ENCODE data around the gene NDUFA8.

DNA sequence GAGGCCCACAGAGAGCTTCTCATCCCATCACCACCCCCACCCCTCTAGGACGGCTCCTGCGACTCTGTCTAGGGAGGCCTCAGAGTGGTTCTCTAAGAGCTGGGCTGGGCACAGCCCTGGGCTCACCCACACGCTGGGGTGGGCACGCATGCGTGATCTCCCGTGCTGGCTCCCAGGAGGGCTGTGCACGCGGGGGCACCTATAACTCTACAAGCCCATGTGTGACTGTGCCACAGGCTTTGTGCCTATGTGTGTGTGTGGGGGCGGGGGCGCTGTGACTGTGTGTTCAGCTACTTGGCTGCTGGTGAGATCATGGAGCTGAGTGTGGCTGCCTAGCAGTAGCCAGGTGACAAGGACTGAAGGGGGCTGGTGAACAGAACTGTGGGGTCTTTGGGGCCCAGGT, 32.2 kb downstream of the NDUFA8 start:
- TF ChIP-seq, protein P1, sequence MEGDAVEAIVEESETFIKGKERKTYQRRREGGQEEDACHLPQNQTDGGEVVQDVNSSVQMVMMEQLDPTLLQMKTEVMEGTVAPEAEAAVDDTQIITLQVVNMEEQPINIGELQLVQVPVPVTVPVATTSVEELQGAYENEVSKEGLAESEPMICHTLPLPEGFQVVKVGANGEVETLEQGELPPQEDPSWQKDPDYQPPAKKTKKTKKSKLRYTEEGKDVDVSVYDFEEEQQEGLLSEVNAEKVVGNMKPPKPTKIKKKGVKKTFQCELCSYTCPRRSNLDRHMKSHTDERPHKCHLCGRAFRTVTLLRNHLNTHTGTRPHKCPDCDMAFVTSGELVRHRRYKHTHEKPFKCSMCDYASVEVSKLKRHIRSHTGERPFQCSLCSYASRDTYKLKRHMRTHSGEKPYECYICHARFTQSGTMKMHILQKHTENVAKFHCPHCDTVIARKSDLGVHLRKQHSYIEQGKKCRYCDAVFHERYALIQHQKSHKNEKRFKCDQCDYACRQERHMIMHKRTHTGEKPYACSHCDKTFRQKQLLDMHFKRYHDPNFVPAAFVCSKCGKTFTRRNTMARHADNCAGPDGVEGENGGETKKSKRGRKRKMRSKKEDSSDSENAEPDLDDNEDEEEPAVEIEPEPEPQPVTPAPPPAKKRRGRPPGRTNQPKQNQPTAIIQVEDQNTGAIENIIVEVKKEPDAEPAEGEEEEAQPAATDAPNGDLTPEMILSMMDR (conservative IDR thresholded peaks at IDR 0.05), result no peak
- no peak for TF ChIP-seq ZFX (IDR thresholded peaks at IDR 0.05)

Measured in C4-2B (cell line).